H1 (cell line): Measurements from ENCODE around the gene CIRBP.

Source experiments
- EGR1 ChIP-seq: IDR thresholded peaks from 2 replicates; pipeline ENCODE4 v1.6.1; 2011; ENCODE audit warnings: low read depth, low read length, borderline replicate concordance
- EZH2 ChIP-seq: fragments of 200-600 bp; sonication (generic); IDR thresholded peaks from 2 replicates; pipeline ENCODE4 v1.7.1; 2012; ENCODE audit warnings: low read depth, mild to moderate bottlenecking, moderate library complexity, low read length, inconsistent platforms; ENCODE audit not compliant: severe bottlenecking
- HDAC2 ChIP-seq, 2 experiments: fragments of 300-600 bp in 1 of 2; sonication (generic) in 1 of 2; IDR thresholded peaks; 2 replicates each; pipeline ENCODE4 v1.6.1; 2011 to 2012; ENCODE audit warnings: low read depth in 2 of 2, low read length in 2 of 2, mild to moderate bottlenecking in 2 of 2, moderate library complexity in 2 of 2, borderline replicate concordance in 1 of 2, inconsistent platforms in 1 of 2
- POLR2A ChIP-seq, 2 experiments: IDR thresholded peaks; 1 replicate in 1 of 2; 2 replicates in 1 of 2; pipeline ENCODE4 v1.6.1; 2011; ENCODE audit warnings: low read depth in 2 of 2, low read length in 2 of 2, mild to moderate bottlenecking in 2 of 2; ENCODE audit errors: control extremely low read depth in 1 of 2
- TAF7 ChIP-seq: optimal IDR thresholded peaks from 2 replicates; pipeline ENCODE3; 2011; ENCODE audit warnings: low read depth, mild to moderate bottlenecking, inconsistent platforms, low read length, moderate library complexity, borderline replicate concordance
- TF ChIP-seq, protein P1 (sequence below), 3 experiments: IDR thresholded peaks; 1 replicate in 2 of 3; 2 replicates in 1 of 3; pipeline versions ENCODE4 v1.5.1 to v1.6.1; 2011; ENCODE audit warnings: low read length in 3 of 3, mild to moderate bottlenecking in 3 of 3, inconsistent platforms in 2 of 3, low read depth in 1 of 3, moderate library complexity in 1 of 3; ENCODE audit not compliant: insufficient read depth in 1 of 3; ENCODE audit errors: control extremely low read depth in 1 of 3
- TF ChIP-seq, protein P2 (sequence below): IDR thresholded peaks from 2 replicates; pipeline ENCODE4 v1.6.1; 2012; ENCODE audit warnings: low read length, inconsistent platforms

DNA sequence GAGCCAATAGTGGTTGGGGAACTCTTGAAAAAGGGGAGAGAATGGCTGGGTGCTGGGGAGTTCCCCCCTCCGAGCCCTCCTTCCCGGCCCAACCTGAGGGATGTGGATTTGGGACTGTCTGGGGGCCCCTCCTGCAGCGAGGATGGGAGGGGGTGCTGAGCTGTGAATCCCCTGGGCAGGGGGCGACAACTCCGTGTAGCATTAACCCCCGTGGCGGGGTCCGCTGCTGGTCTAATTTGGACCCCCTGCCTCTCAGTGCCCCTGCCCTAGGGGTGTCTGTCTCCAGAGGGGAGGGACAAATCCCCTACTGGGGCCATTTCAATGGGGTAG lies 11.0 kb upstream of the CIRBP start:
- TF ChIP-seq HDAC2 (IDR thresholded peaks at IDR 0.05; ENCODE audit: borderline replicate concordance in 1 of 2, low read depth in 2 of 2, low read length in 2 of 2), result no peak
- no peak for TF ChIP-seq POLR2A (IDR thresholded peaks at IDR 0.05; ENCODE audit: control extremely low read depth in 1 of 2, low read depth in 2 of 2, low read length in 2 of 2)
- no peak for TF ChIP-seq EGR1
- TF ChIP-seq, protein P1, sequence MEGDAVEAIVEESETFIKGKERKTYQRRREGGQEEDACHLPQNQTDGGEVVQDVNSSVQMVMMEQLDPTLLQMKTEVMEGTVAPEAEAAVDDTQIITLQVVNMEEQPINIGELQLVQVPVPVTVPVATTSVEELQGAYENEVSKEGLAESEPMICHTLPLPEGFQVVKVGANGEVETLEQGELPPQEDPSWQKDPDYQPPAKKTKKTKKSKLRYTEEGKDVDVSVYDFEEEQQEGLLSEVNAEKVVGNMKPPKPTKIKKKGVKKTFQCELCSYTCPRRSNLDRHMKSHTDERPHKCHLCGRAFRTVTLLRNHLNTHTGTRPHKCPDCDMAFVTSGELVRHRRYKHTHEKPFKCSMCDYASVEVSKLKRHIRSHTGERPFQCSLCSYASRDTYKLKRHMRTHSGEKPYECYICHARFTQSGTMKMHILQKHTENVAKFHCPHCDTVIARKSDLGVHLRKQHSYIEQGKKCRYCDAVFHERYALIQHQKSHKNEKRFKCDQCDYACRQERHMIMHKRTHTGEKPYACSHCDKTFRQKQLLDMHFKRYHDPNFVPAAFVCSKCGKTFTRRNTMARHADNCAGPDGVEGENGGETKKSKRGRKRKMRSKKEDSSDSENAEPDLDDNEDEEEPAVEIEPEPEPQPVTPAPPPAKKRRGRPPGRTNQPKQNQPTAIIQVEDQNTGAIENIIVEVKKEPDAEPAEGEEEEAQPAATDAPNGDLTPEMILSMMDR (IDR thresholded peaks at IDR 0.05; ENCODE audit: control extremely low read depth in 1 of 3, insufficient read depth in 1 of 3, low read depth in 1 of 3, low read length in 3 of 3), result no peak
- no peak for TF ChIP-seq EZH2
- TF ChIP-seq, protein P2, sequence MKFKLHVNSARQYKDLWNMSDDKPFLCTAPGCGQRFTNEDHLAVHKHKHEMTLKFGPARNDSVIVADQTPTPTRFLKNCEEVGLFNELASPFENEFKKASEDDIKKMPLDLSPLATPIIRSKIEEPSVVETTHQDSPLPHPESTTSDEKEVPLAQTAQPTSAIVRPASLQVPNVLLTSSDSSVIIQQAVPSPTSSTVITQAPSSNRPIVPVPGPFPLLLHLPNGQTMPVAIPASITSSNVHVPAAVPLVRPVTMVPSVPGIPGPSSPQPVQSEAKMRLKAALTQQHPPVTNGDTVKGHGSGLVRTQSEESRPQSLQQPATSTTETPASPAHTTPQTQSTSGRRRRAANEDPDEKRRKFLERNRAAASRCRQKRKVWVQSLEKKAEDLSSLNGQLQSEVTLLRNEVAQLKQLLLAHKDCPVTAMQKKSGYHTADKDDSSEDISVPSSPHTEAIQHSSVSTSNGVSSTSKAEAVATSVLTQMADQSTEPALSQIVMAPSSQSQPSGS, result no peak
- TF ChIP-seq TAF7, result no peak
